ENCODE results near the gene VEPH1.

DNA sequence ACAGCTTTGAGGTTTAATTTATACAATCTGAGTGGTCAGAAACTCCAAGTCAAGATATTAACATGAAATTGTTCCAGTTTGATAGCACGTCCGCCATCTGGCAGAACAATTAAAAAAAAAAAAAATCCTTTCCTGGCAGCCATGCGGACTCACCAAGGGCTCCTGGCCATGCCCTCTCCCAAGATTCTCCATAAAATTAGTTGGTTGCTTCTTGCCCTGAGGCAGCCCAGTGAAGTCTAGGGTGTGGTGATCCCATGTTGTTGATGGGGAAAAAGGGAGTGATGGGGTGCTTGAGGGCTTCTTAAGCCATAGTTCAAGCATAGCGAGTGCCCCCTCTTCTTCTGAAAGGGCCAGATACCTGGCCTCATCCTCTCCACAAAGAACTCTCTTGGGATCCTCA, 261.6 kb downstream of the VEPH1 start:
- TF ChIP-seq CTCF (IDR thresholded peaks at IDR 0.05; ENCODE audit: low read depth, low read length) (no peak), EZH2phosphoT487 (IDR thresholded peaks at IDR 0.05; ENCODE audit: low read depth) (no peak)
